ENCODE measurements around the gene USP9Y. TPM values are rescaled to one million over a fixed set of nuclear protein-coding genes. Genes with fewer than 3 reads are reported as not detected.

The USP9Y gene
- total and polyA plus RNA-seq, 2 donors (not counting 3 experiments of a cell fraction or from before 2014, with no cell fraction given), result 13.6 to 17.4 TPM

GRCh38 chrY:12808046-12808445 is 107.0 kb downstream of the USP9Y start:
- no peak overlapping the region for H3K27ac ChIP-seq (ENCODE audit: insufficient read depth, low read depth, low read length)
- H2AFZ ChIP-seq (ENCODE audit: low read depth, low read length), result no peak overlapping the region
- dilution Hi-C loops (cut with MboI; ENCODE audit: extremely low pct_ligation_motif_present, low sequenced_read_pairs), result no loop called here
- H4K20me1 ChIP-seq (replicated peaks; ENCODE audit: control insufficient read depth, extremely low read depth, insufficient read depth, low read length), result no peaks in the 10 kb centered on the region
- H3K27me3 ChIP-seq (ENCODE audit: control insufficient read depth in 2 of 2, insufficient read depth in 2 of 2, low read length in 2 of 2), result no peaks in the 10 kb centered on the region
- no peak for TF ChIP-seq EZH2 (IDR thresholded peaks at IDR 0.05; ENCODE audit: borderline replicate concordance, low read depth, low read length, severe bottlenecking)
- ChIA-PET POLR2A (no interaction called here), CTCF (interaction anchor here (1.1 to 1.8 kb wide), 3 partner anchors 21 to 329 kb away, joined by 3 to 6 read pairs (median 3); no protein-coding TSS in a partner anchor)
- H3K4me3 ChIP-seq (replicated peaks in 1 of 3; ENCODE audit: insufficient read depth in 1 of 3, low read depth in 1 of 3, low read length in 3 of 3), result no peak overlapping the region
- H3K4me1 ChIP-seq (ENCODE audit: control insufficient read depth, extremely low read depth, insufficient read depth, low read length), result no peaks in the 10 kb centered on the region
- no peak overlapping the region for H3K9ac ChIP-seq (replicated peaks; ENCODE audit: extremely low read depth, insufficient read depth, low read length)
- BruUV-seq (replicated peaks), result no TSS peak
- DNase-seq (ENCODE audit: low read depth, low spot score) (no peak), FAIRE-seq (no peak)
- no peak overlapping the region for H3K4me2 ChIP-seq (ENCODE audit: insufficient read depth, low read length)
- H3K79me2 ChIP-seq (ENCODE audit: control insufficient read depth, insufficient read depth, low read length), result no peaks in the 10 kb centered on the region
- H3K36me3 ChIP-seq (ENCODE audit: control insufficient read depth in 2 of 2, extremely low read depth in 1 of 2, insufficient read depth in 2 of 2, low read length in 2 of 2), result peaks cover 0 to 1% of the 10 kb centered on the region in 2 experiments
- H3K9me1 ChIP-seq (replicated peaks; ENCODE audit: control insufficient read depth, extremely low read depth, insufficient read depth, low read length), result no peaks in the 10 kb centered on the region
- H3K9me3 ChIP-seq (replicated peaks; ENCODE audit: control insufficient read depth, insufficient read depth, low read length), result no peaks in the 10 kb centered on the region
- intact Hi-C loops (cut with micrococcal nuclease), result loop anchor here (5.0 kb wide), 1 partner anchor 186 kb away; no protein-coding TSS in a partner anchor

- peak; percentile 38 for FAIRE-seq
- DNase-seq (ENCODE audit: low read depth, low spot score), result peak; percentile 10
- Histone ChIP-seq H2AFZ (ENCODE audit: low read depth, low read length) (no peak overlapping the region), H4K20me1 (replicated peaks; ENCODE audit: control insufficient read depth, extremely low read depth, insufficient read depth, low read length) (no peaks in the 10 kb centered on the region), H3K4me2 (ENCODE audit: insufficient read depth, low read length) (no peak overlapping the region), H3K9ac (replicated peaks; ENCODE audit: extremely low read depth, insufficient read depth, low read length) (no peak overlapping the region), H3K27ac (ENCODE audit: insufficient read depth, low read depth, low read length) (no peak overlapping the region), H3K79me2 (ENCODE audit: control insufficient read depth, insufficient read depth, low read length) (no peaks in the 10 kb centered on the region), H3K27me3 (ENCODE audit: control insufficient read depth in 2 of 2, insufficient read depth in 2 of 2, low read length in 2 of 2) (no peaks in the 10 kb centered on the region), H3K9me3 (replicated peaks; ENCODE audit: control insufficient read depth, insufficient read depth, low read length) (no peaks in the 10 kb centered on the region), H3K36me3 (ENCODE audit: control insufficient read depth in 2 of 2, extremely low read depth in 1 of 2, insufficient read depth in 2 of 2, low read length in 2 of 2) (no peaks in the 10 kb centered on the region), H3K4me1 (ENCODE audit: control insufficient read depth, extremely low read depth, insufficient read depth, low read length) (no peaks in the 10 kb centered on the region), H3K9me1 (replicated peaks; ENCODE audit: control insufficient read depth, extremely low read depth, insufficient read depth, low read length) (no peaks in the 10 kb centered on the region), H3K4me3 (replicated peaks in 1 of 3; ENCODE audit: insufficient read depth in 1 of 3, low read depth in 1 of 3, low read length in 3 of 3) (no peak overlapping the region)
- no TSS peak for BruUV-seq (replicated peaks)
- TF ChIP-seq JUN (IDR thresholded peaks at IDR 0.05; ENCODE audit: borderline replicate concordance, insufficient read depth, insufficient read length, low read depth), result no peak
- ChIA-PET CTCF (interaction anchor here (1.1 to 1.8 kb wide), 3 partner anchors 20 to 330 kb away, joined by 3 to 6 read pairs (median 3); no protein-coding TSS in a partner anchor), POLR2A (no interaction called here)
- intact Hi-C loops (cut with micrococcal nuclease) (loop anchor here (5.0 kb wide), 1 partner anchor 187 kb away; no protein-coding TSS in a partner anchor), dilution Hi-C loops (cut with MboI; ENCODE audit: extremely low pct_ligation_motif_present, low sequenced_read_pairs) (no loop called here)
Observed at GRCh38 chrY:12809034-12809433, 108.0 kb downstream of the USP9Y start.
